Activated CD8-positive, alpha-beta memory T cell treated with anti-CD3 and anti-CD28 coated beads, Interleukin-2, amount 50 U/mL, for 24 hours (primary cell): ENCODE data around the gene STOX1.
"Not testable (repeated sequence)": the region's sequence is repeated elsewhere in the genome, so short reads cannot be mapped to it uniquely, and the experiment has no call there.

ENCODE experiments used
- DNase-seq: peaks from one replicate; pipeline ENCODE4 v3.0.0-alpha.2; 2020; ENCODE audit errors: extremely low read depth

The STOX1 gene

GRCh38 chr10:68826764-68827591 lies at the start of gene STOX1:
STOX1 (plus strand) TSS chr10:68827531; CDS start chr10:68827624, 93 bp downstream.
- no peak for DNase-seq

GRCh38 chr10:68781613-68782574 lies 45.4 kb upstream of the STOX1 start:
- no peak for DNase-seq

- no peak for DNase-seq
Observed at GRCh38 chr10:68784476-68784875, 42.9 kb upstream of the STOX1 start.

- DNase-seq, result no peak
Observed at GRCh38 chr10:68787813-68788212, 39.5 kb upstream of the STOX1 start.

GRCh38 chr10:68790476-68790875 lies 36.9 kb upstream of the STOX1 start:
- DNase-seq, result no peak

GRCh38 chr10:68792115-68792514 lies 35.2 kb upstream of the STOX1 start:
- no peak for DNase-seq

- no peak for DNase-seq
Observed at GRCh38 chr10:68795886-68796532, 31.3 kb upstream of the STOX1 start.

- DNase-seq, result no peak
Observed at GRCh38 chr10:68796605-68797004, 30.7 kb upstream of the STOX1 start.

- no peak for DNase-seq
Observed at GRCh38 chr10:68800211-68800610, 27.1 kb upstream of the STOX1 start.

- DNase-seq, result no peak
Observed at GRCh38 chr10:68804692-68805091, 22.6 kb upstream of the STOX1 start.

- not testable (repeated sequence) for DNase-seq
Observed at GRCh38 chr10:68810830-68811229, 16.5 kb upstream of the STOX1 start.

GRCh38 chr10:68811314-68812009 lies 15.9 kb upstream of the STOX1 start:
- DNase-seq, result no peak

GRCh38 chr10:68812420-68812819 lies 14.9 kb upstream of the STOX1 start:
- no peak for DNase-seq

- DNase-seq, result no peak
Observed at GRCh38 chr10:68813559-68813958, 13.8 kb upstream of the STOX1 start.

GRCh38 chr10:68816796-68817412 lies 10.4 kb upstream of the STOX1 start:
- DNase-seq, result no peak

- not testable (repeated sequence) for DNase-seq
Observed at GRCh38 chr10:68820359-68820758, 7.0 kb upstream of the STOX1 start.

GRCh38 chr10:68822626-68823025 lies 4.7 kb upstream of the STOX1 start:
- DNase-seq, result not testable (repeated sequence)

GRCh38 chr10:68827592-68827959 lies 245 bp downstream of the STOX1 start:
- DNase-seq, result not testable (repeated sequence)

GRCh38 chr10:68828083-68828601 lies 811 bp downstream of the STOX1 start:
- not testable (repeated sequence) for DNase-seq

GRCh38 chr10:68828833-68829232 lies 1.5 kb downstream of the STOX1 start:
- DNase-seq, result no peak

- no peak for DNase-seq
Observed at GRCh38 chr10:68829521-68829920, 2.2 kb downstream of the STOX1 start.
